Spleen (tissue), 11 donors: ENCODE results near the gene OR1I1. TPM values are rescaled to one million over a fixed set of nuclear protein-coding genes. Genes with fewer than 3 reads are reported as not detected.
A peak's percentile ranks its signal among the peaks of the same experiment; 100 is the strongest.

ENCODE experiments used
- DNase-seq: peaks from one replicate; pipeline ENCODE4 v3.0.0-alpha.2; 2020
- H3K27ac ChIP-seq, 8 donors: fragments of 200-600 bp; sonication (generic) in 7 of 8; 1 replicate in 4 of 8; 2 replicates in 4 of 8; pipeline versions ENCODE4 v1.5.0 to v1.8.0; 2016 to 2021; ENCODE audit warnings: inconsistent platforms in 4 of 8, mild to moderate bottlenecking in 4 of 8, moderate library complexity in 1 of 8
- H3K27me3 ChIP-seq, 7 donors: fragments of 200-600 bp; sonication (generic) in 6 of 7; replicated peaks in 1 of 7; 1 replicate in 4 of 7; 2 replicates in 3 of 7; pipeline versions ENCODE4 v1.5.0 to v1.8.0; 2016 to 2021; ENCODE audit warnings: inconsistent platforms in 3 of 7, mild to moderate bottlenecking in 1 of 7
- H3K36me3 ChIP-seq, 6 donors: fragments of 200-600 bp; sonication (generic) in 5 of 6; 1 replicate in 4 of 6; 2 replicates in 2 of 6; pipeline versions ENCODE4 v1.5.0 to v1.8.0; 2016 to 2021; ENCODE audit warnings: inconsistent platforms in 2 of 6
- H3K4me1 ChIP-seq, 6 donors: fragments of 200-600 bp; sonication (generic) in 5 of 6; 1 replicate in 3 of 6; 2 replicates in 3 of 6; pipeline versions ENCODE4 v1.5.0 to v1.8.0; 2016 to 2021; ENCODE audit warnings: inconsistent platforms in 3 of 6
- H3K4me3 ChIP-seq, 8 donors: fragments of 200-600 bp; sonication (generic) in 7 of 8; 1 replicate in 4 of 8; 2 replicates in 4 of 8; pipeline versions ENCODE4 v1.5.0 to v1.8.0; 2016 to 2021; ENCODE audit warnings: inconsistent platforms in 4 of 8, mild to moderate bottlenecking in 4 of 8, moderate library complexity in 2 of 8
- H3K9me3 ChIP-seq, 8 donors: fragments of 200-600 bp; sonication (generic) in 7 of 8; 1 replicate in 4 of 8; 2 replicates in 4 of 8; pipeline versions ENCODE4 v1.5.0 to v1.8.0; 2016 to 2021; ENCODE audit warnings: inconsistent platforms in 4 of 8
- CTCF ChIP-seq, 11 experiments: fragments of 200-600 bp in 7 of 11; fragments of 450-650 bp in 4 of 11; sonication (generic) in 4 of 11; IDR thresholded peaks in 8 of 11; conservative IDR thresholded peaks in 3 of 11; 1 replicate in 7 of 11; 2 replicates in 4 of 11; pipeline versions ENCODE4 v1.4.0 to v1.8.0; 2016 to 2021; ENCODE audit warnings: antibody characterized with exemption in 11 of 11, inconsistent platforms in 4 of 11, mild to moderate bottlenecking in 1 of 11
- POLR2A ChIP-seq, 3 donors: fragments of 450-650 bp; IDR thresholded peaks; one replicate each; pipeline ENCODE4 v1.5.1; 2017; ENCODE audit warnings: antibody characterized with exemption in 3 of 3, mild to moderate bottlenecking in 1 of 3
- POLR2AphosphoS5 ChIP-seq, 3 donors: sonication (generic); formaldehyde crosslinking; IDR thresholded peaks; one replicate each; pipeline ENCODE4 v1.5.1; 2017; ENCODE audit warnings: antibody characterized with exemption in 3 of 3
- WGBS, 5 donors: extraction: QIAGEN DNeasy Blood & Tissue Kit in 3 of 5; methylation state at CpG; one replicate each; pipeline versions ENCODE4 v1.1.5 to v1.1.7; 2013 to 2018; 5-methylcytosine and 5-hydroxymethylcytosine counted together
- intact Hi-C: fragments of 100-400 bp; cut with DNase I; formaldehyde crosslinking; loops from one replicate; pipeline ENCODE4 v1.15.0; 2023; ENCODE audit warnings: low total_unique reads
- polyA plus RNA-seq, 3 donors: library from polyadenylated mRNA; stranded (reverse); fragments of 200-250 nt; gene quantifications; one replicate each; pipeline ENCODE4 v1.2.1, GENCODE V29; 2013
- total RNA-seq, 7 donors: library from RNA; depleted of rRNA in 3 of 7; stranded (reverse); fragments of >200 nt in 3 of 7; fragmentation: NEBNext Ultra II Directional in 4 of 7; extraction: Animal tissue kit (Norgen Biotek cat#: 25700) in 4 of 7; gene quantifications; one replicate each; pipeline versions ENCODE4 v1.1.0 to v1.2.1, GENCODE V29; 2016 to 2021
- donor health status: healthy with polysubstance abuse.
- donor health status: DM: no; HTN: no; CAD: no; lungs with moderate emphysema.
- donor health status: DM: no; HTN: no; CAD: no.
- donor health status: Bipolar disorder and iron deficiency.
- donor health status: healthy.
- donor health status: DM: no; HTN: no; CAD: no.
- donor health status: DM: yes; HTN: yes; CAD: no.

OR1I1 gene
- total and polyA plus RNA-seq, 10 donors = 0.06 TPM; not detected in 9

GRCh38 chr19:15112385-15112784 is 30.4 kb downstream of the OR1I1 start:
- Histone ChIP-seq H3K27me3 (peaks cover 0 to 30% (median 18%) of the 10 kb centered on the region in 7 donors), H3K9me3 (no peaks in the 10 kb centered on the region), H3K27ac (no peak overlapping the region), H3K36me3 (peaks cover 3 to 86% (median 39%) of the 10 kb centered on the region in 6 donors), H3K4me3 (no peak overlapping the region), H3K4me1 (peaks cover 0 to 20% (median 10%) of the 10 kb centered on the region in 6 donors)
- TF ChIP-seq POLR2AphosphoS5 (IDR thresholded peaks at IDR 0.05) (peak in 2 of 3 donors; percentile 25 to 51), POLR2A (IDR thresholded peaks at IDR 0.05) (no peak), CTCF (IDR thresholded peaks at IDR 0.05 in 8 of 11, conservative IDR thresholded peaks at IDR 0.05 in 3 of 11) (peak in 1 of 11 experiments; percentile 6)
- 93 to 97% (median 94%) methylated on average over 11 of the region's 11 CpGs for WGBS, 5 donors
- intact Hi-C loops = no loop called here
- DNase-seq = no peak

GRCh38 chr19:15113245-15114152 is 31.5 kb downstream of the OR1I1 start:
- intact Hi-C loops = no loop called here
- H3K36me3 ChIP-seq = peaks cover 3 to 97% (median 50%) of the 10 kb centered on the region in 6 donors

GRCh38 chr19:15114153-15114540 is 32.1 kb downstream of the OR1I1 start:
- no peak overlapping the region for H3K4me3 ChIP-seq
- peaks cover 0 to 3% (median 0%) of the 10 kb centered on the region in 8 donors for H3K9me3 ChIP-seq
- no peak for TF ChIP-seq POLR2AphosphoS5 (IDR thresholded peaks at IDR 0.05)
- no peak for TF ChIP-seq POLR2A (IDR thresholded peaks at IDR 0.05)
- no peak for TF ChIP-seq CTCF (IDR thresholded peaks at IDR 0.05 in 8 of 11, conservative IDR thresholded peaks at IDR 0.05 in 3 of 11)
- intact Hi-C loops = no loop called here
- H3K27ac ChIP-seq = peak overlapping the region in 1 of 8 donors; percentile 45
- H3K27me3 ChIP-seq = peaks cover 0 to 12% (median under 1%) of the 10 kb centered on the region in 7 donors
- peaks cover 7 to 100% (median 57%) of the 10 kb centered on the region in 6 donors for H3K36me3 ChIP-seq
- WGBS, 5 donors = 85 to 95% (median 90%) methylated on average over 7 of the region's 7 CpGs
- peaks cover 0 to 4% (median 0%) of the 10 kb centered on the region in 6 donors for H3K4me1 ChIP-seq
- no peak for DNase-seq

More at GRCh38 chr19:15113245-15114152, 31.5 kb downstream of the OR1I1 start:
- H3K27me3 ChIP-seq = peaks cover 0 to 18% (median 7%) of the 10 kb centered on the region in 7 donors
- no peak for TF ChIP-seq CTCF (IDR thresholded peaks at IDR 0.05 in 8 of 11, conservative IDR thresholded peaks at IDR 0.05 in 3 of 11)
- peak in 1 of 3 donors; percentile 50 for TF ChIP-seq POLR2AphosphoS5 (IDR thresholded peaks at IDR 0.05)
- H3K4me3 ChIP-seq = no peak overlapping the region
- H3K4me1 ChIP-seq = peaks cover 0 to 9% (median 3%) of the 10 kb centered on the region in 6 donors
- 91 to 95% (median 92%) methylated on average over 56 to 58 of the region's 58 CpGs for WGBS, 5 donors
- H3K27ac ChIP-seq = no peak overlapping the region
- no peaks in the 10 kb centered on the region for H3K9me3 ChIP-seq
- no peak for DNase-seq

- intact Hi-C loops = no loop called here
- DNase-seq = no peak
- peaks cover 0 to 4% (median 0%) of the 10 kb centered on the region in 6 donors for H3K4me1 ChIP-seq
- no peak overlapping the region for H3K4me3 ChIP-seq
- peaks cover 8 to 100% (median 66%) of the 10 kb centered on the region in 6 donors for H3K36me3 ChIP-seq
- peaks cover 0 to 3% (median 0%) of the 10 kb centered on the region in 8 donors for H3K9me3 ChIP-seq
- TF ChIP-seq POLR2A (IDR thresholded peaks at IDR 0.05) = no peak
- TF ChIP-seq POLR2AphosphoS5 (IDR thresholded peaks at IDR 0.05) = peak; percentile 34 to 69 (median 47)
- no peak for TF ChIP-seq CTCF (IDR thresholded peaks at IDR 0.05 in 8 of 11, conservative IDR thresholded peaks at IDR 0.05 in 3 of 11)
- peaks cover 0 to 3% (median 0%) of the 10 kb centered on the region in 7 donors for H3K27me3 ChIP-seq
- H3K27ac ChIP-seq = peak overlapping the region in 4 of 8 donors; percentile 44 to 54 (median 46)
- 68 to 89% (median 80%) methylated on average over 7 to 13 of the region's 13 CpGs for WGBS, 5 donors
Observed at GRCh38 chr19:15115080-15115479, 33.1 kb downstream of the OR1I1 start.
